GM12872 (cell line): Measurements from ENCODE around the gene NPTX1.

Experiments used
- CTCF ChIP-seq: IDR thresholded peaks from 3 replicates; pipeline ENCODE4 v1.5.1; 2011; ENCODE audit warnings: low read depth, mild to moderate bottlenecking, low read length, moderate library complexity; ENCODE audit not compliant: insufficient read depth

Gene NPTX1

GRCh38 chr17:80517641-80518040 lies 41.2 kb upstream of the NPTX1 start:
- no peak for TF ChIP-seq CTCF

GRCh38 chr17:80516171-80516932 lies 39.9 kb upstream of the NPTX1 start:
- no peak for TF ChIP-seq CTCF

- no peak for TF ChIP-seq CTCF
These were observed 37.5 kb upstream of the NPTX1 start for GRCh38 chr17:80513892-80514291.

- no peak for TF ChIP-seq CTCF
These were observed 36.8 kb upstream of the NPTX1 start for GRCh38 chr17:80513201-80513600.

GRCh38 chr17:80512233-80512632 lies 35.8 kb upstream of the NPTX1 start:
- no peak for TF ChIP-seq CTCF

- TF ChIP-seq CTCF: 0 out of 3 replicates have a peak, but pooled peaks have one; percentile 11
These were observed 35.1 kb upstream of the NPTX1 start for GRCh38 chr17:80511222-80512180.

- no peak for TF ChIP-seq CTCF
These were observed 34.4 kb upstream of the NPTX1 start for GRCh38 chr17:80510772-80511171.
